Nucleus accumbens (tissue), 56 donors: ENCODE results near the gene UBE2L3.
"Not testable (repeated sequence)": the region's sequence is repeated elsewhere in the genome, so short reads cannot be mapped to it uniquely, and the experiment has no call there.

Source experiments
- DNase-seq, 56 donors: peaks; one replicate each; lab custom pipeline; 2025; lab: John Stamatoyannopoulos, UW

UBE2L3 gene

DNA sequence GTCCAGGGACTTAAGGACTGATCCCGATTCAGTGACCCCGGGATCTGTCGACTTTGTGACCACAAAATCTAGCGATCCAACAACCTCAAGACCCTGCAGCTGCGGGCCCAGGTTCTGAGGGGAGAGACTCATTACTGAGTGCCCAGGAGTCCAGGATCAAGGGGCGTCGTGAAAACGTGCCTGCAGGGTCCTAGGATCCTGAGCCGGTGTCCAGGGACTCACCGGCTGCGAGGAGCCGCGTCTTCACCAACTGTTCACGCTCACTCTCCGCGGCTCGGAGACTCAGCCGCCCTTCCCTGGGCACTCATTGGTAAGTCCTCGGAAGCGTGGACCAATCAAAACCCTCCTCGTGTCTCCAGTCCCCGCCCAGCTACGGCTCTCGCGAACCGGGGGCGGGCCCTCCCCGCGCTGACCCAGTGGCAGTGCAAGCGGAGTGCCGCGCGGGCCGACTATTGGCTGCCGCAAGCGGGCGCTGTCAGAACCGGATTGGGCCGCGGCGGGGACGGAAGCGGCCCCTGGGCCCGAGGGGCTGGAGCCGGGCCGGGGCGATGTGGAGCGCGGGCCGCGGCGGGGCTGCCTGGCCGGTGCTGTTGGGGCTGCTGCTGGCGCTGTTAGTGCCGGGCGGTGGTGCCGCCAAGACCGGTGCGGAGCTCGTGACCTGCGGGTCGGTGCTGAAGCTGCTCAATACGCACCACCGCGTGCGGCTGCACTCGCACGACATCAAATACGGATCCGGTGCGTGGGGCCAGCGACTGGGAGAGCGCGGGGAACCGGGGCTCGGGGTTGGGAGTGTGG lies 74.5 kb downstream of the UBE2L3 start, which contains the start of gene SDF2L1:
SDF2L1 (plus strand) TSS at position 514 of the 795 bp plus-strand sequence; CDS start at position 549, 35 bp downstream.
- peak; percentile 74 to 98 (median 96) for DNase-seq

DNA sequence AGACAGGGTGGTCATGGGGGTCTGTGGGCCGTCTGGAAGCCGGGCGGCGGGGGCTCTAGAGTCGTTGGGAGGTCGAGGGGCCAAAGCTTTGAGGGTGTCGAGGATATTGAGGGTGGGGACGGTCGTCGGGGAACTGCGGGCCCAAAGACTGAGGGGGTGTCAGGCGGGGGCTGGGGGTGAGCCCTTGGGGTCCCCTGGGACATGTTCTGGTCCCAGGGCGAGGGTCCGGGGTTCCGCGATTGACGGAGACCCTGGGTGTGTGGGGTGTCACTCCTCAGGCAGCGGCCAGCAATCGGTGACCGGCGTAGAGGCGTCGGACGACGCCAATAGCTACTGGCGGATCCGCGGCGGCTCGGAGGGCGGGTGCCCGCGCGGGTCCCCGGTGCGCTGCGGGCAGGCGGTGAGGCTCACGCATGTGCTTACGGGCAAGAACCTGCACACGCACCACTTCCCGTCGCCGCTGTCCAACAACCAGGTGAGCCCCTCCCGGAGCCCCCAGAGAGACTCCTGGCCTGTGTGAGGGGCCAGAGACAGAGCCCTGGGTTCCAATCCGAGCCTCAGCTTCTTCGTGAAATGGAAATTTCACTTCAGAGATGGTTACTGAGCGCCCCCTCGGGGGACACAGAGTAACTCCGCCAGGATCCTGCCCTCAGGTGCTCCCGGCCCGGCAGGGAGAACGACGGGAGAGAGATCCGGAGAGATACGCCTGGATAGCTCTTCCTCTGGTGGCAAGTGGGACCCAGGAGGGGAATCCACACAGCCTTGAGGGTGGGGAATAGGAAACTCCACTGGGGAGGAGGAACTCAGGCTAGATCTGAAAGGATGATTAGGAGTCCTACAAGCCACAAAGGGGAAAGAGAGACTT lies 75.3 kb downstream of the UBE2L3 start:
- peak in 24 of 56 donors; percentile 5 to 59 (median 23) for DNase-seq

DNA sequence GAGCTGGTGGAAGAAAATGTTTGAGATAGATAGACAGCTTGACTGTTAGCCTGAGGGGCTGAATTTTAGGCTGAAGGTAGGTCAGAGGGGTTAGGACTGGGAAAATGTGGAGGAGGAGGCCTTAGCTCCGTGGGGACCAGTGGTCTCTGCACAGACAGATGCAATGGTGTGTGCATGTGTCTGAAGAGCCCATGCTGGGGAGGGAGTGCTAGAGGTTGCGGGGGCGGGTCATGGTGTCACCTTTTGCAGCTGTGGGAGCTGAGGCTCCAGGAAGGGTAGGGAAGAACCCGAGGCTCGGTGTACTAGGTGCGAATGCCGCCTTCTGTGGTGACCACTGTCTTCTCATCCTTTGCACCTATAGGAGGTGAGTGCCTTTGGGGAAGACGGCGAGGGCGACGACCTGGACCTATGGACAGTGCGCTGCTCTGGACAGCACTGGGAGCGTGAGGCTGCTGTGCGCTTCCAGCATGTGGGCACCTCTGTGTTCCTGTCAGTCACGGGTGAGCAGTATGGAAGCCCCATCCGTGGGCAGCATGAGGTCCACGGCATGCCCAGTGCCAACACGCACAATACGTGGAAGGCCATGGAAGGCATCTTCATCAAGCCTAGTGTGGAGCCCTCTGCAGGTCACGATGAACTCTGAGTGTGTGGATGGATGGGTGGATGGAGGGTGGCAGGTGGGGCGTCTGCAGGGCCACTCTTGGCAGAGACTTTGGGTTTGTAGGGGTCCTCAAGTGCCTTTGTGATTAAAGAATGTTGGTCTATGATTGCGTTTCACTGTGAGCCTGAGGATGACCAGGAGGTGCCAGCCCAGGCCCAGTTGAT lies 76.2 kb downstream of the UBE2L3 start:
- DNase-seq: no peak

DNA sequence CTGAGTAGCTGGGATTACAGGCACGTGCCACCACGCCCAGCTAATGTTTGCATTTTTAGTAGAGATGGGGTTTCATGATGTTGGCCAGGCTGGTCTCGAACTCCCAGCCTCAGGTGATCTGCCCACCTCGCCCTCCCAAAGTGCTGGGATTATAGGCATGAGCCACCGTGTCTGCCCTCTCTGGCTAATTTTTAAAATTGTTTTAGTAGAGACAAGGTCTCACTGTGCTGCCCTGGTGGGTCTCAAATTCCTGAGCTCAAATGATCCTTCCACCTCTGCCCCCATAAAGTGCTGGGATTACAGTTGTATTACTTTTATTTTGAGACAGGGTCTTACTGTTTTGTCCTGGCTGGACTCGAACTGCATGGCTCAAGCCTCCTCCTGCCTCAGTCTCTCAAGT lies 78.0 kb downstream of the UBE2L3 start:
- DNase-seq: not testable (repeated sequence)

DNA sequence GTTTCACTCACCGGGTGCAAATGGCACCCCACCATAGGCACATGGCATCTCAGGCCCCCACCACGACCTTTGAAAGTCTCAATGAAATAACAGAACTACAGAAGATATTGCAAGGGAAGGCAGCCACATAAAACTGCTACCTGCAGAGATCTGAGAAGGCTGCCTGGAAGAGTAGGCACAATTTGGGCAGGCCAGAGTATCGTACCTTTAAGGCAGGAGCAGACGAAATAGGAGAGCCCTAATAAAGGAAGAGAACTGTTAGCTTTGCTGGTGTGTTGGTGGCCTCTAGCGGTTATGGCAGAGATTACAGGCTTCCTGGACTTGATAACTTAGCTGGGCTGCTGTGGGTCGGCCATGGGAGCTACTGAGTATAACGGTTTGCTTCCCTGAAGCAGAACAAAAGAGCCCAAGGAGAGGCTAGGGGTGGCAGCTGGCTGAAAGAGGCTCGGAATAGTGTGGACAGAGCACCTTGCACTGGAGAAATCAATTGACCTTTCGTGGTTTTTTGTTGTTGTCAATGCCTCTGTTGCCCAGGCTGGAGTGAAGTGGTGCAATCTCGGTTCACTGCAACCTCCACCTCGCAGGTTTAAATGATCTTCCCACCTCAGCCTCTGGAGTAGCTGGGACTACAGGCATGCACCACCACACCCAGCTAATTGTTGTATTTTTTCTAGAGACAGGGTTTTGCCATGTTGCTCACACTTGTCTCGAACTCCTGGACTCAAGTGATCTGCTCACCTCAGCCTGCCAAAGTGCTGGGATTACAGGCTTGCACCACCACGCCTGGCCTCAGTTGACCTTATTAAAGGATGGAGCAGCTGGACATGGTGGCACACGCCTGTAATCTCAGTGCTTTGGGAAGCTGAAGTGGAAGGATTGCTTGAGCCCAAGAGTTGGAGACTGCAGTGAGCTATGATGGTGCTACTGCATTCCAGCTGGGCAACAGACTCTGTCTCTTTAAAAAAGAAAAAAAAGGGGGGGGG lies 79.4 kb downstream of the UBE2L3 start:
- DNase-seq: peak in 47 of 56 donors; percentile 10 to 84 (median 46)

DNA sequence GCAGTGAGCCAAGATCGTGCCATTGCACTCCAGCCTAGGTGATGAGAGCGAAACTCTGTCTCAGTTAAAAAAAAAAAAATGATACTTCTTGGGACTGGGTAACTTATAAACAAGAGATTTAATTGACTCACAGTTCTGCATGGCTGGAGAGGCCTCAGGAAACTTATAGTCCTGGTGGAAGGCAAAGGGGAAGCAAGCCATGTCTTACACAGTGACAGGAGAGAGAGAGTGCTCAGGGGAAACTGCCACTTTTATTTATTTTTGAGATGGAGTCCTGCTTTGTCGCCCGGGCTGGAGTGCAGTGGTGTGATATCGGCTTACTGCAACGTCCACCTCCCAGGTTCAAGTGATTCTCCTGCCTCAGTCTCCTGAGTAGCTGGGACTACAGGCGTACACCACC lies 82.8 kb downstream of the UBE2L3 start:
- DNase-seq: no peak

DNA sequence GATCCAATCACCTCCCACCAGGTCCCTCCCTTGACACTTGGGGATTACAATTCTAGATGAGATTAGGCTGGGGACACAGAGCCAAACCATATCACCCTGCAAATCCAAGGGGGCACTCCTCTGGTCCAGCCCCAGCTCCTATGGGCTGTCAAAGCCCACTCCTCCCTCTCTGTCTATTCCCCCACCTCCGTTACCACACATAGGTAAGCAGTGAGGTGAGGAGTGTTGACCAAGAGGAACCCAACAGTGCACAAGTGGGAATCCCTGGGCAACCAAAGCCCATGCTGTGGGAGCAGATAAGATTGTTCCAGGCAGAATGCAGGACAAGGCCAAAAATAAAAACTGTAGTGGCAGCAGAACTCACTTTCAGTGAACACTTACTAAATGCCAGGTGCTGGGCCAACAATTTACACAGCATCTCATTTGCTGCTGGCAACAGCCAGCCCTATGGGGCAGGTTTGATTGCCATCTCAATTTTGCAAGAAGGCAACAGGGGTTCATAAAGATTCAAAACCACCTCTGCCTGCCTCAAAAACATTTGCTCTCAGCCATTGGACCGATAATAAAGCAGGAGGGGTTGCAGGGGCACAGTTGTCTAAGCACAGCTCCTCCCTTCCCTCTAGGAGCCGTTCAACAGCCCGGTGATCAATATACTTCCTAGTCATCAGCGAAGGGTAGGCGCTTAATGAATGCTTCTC lies 83.5 kb downstream of the UBE2L3 start:
- DNase-seq: no peak

DNA sequence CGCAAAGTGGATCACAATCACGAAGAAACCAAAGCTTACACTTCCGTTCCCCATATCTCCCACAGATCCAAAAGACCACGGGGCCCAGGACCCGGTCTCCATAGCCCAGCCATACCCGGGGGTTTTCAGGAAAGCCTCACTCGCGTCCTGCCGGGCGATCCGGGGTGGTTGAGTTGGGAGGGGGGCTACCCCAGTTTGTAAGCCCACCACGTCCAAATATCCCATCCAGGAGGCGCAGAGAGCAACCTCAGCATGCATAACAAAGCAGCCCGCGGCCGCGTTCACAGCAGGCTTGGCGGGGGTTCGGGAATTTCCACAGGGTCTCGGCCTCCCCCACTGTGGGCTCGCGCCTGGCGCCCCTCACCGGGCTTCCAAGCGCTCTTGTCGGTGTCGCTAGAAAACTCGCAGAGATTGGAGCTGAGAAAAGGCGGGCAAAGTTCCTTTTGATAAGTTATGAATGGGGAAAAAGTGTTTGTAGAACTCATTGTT lies 84.1 kb downstream of the UBE2L3 start:
- peak in 1 of 56 donors; percentile 49 for DNase-seq

DNA sequence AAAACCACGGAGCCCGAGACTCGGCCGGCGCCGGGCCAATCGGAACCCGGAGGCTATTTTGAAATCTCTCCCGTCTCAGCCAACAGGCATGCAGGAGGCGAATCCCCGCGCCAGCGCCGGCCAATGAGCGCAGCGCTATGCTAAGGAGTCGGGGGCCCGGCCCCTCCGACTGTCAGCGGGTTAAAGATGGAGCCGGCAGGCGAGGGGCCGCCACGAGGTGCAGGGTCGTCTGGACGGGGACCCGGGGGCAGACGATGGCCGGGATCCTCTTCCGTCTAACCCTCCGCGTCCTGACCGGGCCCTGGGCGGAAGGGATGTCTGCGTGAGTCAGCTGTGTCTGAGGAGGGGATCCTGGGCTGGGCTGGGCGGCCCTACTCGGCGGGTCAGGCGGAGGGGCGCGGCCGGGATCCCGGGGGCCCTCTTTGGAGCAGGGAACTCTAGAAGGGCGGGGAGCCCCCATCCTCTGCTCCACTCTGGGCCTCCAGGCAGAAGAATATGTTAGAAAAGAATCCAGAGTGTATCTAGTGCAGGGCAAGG lies 84.6 kb downstream of the UBE2L3 start:
- DNase-seq: peak in 53 of 56 donors; percentile 17 to 92 (median 65)

DNA sequence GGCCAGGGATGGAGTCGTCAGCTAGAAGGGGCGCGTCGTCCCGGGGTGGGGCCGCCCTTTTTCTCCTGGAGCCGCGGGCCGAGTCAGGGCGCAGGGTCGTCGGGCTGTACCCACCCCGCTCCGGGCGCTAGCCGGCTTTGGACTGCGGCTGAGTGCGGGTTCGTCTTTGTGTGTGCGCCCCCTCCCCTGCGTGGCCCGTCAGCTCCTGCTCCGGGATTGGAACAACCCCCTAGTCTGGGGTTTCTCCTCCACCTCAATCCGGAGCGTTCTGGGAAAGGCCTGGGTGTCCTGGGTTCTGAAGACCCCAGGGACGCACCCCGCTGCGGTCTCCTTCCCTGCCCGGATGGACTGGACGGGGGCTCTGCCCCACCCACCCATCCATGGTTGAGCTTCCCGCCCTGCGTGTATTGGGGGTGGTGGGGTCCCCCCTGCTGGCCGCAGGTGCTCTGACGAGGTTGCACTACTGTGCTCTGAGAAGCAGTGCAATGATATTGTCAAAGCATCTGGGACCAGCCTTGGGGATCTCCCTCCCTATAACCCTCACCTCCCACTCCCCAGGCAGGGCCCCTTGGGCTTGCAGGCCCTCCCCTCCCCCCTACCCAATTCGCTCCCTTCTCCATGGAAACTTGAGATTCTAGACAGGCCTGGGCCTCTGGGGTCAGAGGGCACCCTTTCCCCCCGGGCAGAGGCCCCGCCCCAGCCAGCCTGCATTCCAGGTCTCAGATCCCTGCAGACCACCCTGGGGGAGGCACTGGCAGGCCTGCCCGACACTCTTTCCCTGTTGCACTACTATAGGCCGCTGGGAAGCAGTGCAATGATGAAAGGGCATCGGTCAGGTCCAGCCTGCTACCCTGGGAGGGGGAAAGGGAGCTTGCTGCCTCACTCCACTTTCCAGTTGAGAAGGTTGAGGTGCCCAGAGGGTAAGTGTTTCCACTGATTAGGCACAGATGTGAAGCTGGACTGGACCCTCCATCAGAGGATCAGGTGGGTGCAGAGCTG lies 85.3 kb downstream of the UBE2L3 start:
- DNase-seq: no peak

DNA sequence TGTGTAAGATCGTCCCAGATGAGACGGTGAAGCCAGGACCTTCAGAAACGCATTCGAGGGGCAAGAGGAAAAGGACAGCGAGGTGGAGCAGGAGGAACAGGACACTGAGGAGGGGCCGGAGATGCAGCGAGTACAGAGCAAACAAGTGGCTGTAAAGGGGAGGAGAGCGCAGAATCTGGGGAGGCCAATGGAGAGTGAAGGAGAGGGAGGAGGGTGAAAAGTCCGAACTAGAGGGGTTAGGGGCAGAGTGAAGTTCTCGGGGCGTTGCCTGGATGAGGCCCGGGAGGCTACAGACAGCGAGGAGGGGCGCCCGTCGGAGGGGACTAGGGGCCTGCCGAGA lies 89.5 kb downstream of the UBE2L3 start:
- no peak for DNase-seq

DNA sequence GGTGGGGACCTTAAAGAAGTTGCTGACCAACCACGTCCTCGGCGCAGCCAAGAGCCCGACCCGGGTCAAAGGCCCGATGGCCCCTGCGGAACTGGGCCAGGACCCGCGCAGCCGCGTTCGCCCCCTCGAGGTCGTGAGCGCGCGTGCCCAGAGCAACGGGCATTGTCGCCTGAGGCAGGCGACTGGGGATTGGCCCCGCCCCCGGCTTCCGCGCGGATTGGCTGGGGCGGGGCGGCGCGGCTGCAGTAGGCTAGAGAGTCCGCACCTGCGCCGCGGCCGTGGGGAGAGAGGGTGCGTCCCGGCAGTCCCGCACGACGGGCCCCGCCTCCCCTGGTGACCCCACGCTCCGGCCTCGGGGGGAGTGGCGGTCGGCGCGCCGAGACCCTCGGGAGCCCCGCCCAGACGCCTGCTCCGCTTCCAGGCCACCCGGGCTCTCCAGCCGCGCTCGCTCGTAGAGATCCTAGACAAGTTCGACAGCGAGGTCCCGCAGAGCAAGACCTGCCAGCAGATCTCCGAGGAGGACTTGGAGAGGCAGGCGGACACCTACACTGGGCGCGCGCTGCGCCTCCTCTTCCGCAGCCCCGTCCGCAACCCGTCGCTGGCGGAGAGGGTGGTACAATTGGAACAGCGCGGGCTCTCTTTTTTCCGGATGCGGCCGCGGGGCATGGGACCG lies 90.0 kb downstream of the UBE2L3 start:
- peak in 22 of 56 donors; percentile 3 to 64 (median 11) for DNase-seq

DNA sequence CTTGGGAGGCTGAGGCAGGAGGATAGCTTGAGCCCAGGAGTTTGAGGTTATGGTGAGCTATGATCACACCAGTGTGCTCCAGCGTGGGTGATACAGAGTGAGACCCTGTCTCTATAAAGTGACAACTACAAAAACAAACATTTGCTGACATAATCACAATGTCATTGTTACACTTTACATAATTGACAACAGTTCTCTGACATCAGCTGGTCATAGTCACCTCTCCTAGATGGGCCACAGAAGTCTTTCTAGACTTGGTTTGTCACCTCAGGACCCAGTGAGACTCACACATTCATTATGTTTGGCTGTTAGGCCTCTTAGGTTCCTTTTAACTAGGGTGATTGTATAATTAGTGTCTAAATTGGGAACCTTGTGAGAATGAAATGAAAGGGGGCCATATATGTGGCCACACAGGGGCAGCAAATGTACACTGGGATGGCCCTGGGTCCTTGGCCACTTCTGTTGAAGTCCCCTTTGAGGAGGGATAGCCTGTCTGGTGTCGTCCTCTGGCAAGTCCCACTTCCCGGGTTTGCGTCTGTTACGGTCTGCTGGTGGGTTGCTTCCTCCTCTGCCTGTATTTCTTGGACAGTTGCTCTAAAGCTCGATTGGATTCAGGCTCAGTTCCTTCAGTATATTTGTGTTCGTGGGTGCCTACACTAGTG lies 92.5 kb downstream of the UBE2L3 start:
- DNase-seq: no peak

DNA sequence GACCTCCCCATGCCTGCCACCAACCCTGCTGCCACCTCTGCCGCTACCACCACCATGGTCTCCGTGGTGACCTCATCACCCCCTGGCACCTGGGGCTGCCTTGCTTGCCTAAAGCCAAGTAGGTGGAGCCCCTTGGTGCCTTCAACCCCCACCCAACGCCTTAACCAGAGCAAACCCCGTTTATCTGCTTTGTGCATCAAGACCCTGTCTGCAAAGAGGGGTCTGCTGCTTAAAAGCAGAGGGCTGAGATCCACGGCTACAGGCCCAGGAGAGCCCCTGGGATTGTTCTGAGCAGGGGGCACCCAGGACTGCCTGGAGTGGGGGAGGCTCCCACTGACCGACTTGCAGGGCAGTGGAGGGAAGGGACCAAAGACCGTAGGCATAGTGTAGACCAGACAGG lies 93.4 kb downstream of the UBE2L3 start:
- DNase-seq: no peak

DNA sequence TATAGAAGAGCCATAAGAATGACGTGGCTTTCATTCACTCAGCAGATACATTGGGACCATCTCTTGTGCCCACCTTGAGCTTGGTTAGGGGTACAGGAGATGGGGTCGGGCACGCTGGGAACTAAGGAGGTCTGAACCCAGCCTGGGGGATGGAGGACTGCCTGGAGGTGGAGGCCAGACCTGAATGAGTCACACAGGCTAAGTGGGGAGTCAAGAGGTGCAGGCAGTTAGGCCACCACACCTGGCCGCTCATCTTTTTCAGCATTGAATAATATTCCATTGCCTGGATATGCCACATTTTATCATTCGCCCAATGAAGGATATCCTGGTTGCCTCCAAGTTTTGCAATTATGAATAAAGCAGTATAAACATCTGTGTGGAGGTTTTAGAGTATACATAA lies 94.5 kb downstream of the UBE2L3 start:
- no peak for DNase-seq

DNA sequence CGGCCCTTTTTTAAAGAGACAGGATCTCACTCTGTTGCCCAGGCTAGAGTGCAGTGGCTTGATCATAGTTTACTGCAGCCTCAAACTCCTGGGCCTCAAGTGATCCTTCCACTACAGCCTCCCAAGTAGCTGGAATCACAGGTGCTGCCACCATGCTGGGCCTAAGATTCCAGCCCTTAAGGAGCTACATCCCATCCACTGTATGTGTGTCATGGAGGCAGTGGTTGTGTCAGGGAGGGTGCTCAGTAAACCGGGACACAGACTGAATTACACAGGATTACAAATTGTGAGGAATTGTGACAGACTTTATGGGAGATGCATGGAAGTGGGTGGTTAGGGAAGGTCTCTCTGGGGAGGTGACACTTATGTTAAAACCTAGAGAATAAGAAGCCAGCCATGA lies 96.2 kb downstream of the UBE2L3 start:
- DNase-seq: no peak
